Smooth muscle cell (in vitro differentiated cells): ENCODE measurements around the gene ECE2. TPM values are rescaled to one million over a fixed set of nuclear protein-coding genes. Genes with fewer than 3 reads are reported as not detected.

Experiments used
- DNase-seq: peaks from one replicate; lab custom pipeline; 2025; ENCODE audit not compliant: unreplicated experiment; lab: John Stamatoyannopoulos, UW
- H2AFZ ChIP-seq: fragments of 200-600 bp; sonication (generic); 2 replicates; pipeline ENCODE4 v1.6.0; 2016; ENCODE audit warnings: antibody characterized with exemption, low read depth, mild to moderate bottlenecking
- H3F3A ChIP-seq: fragments of 200-600 bp; sonication (generic); 2 replicates; pipeline ENCODE4 v1.6.0; 2017; ENCODE audit warnings: antibody characterized with exemption, low read depth
- H3K27ac ChIP-seq: fragments of 200-600 bp; sonication (generic); 2 replicates; pipeline ENCODE4 v1.5.1; 2016; ENCODE audit warnings: low read depth, mild to moderate bottlenecking
- H3K27me3 ChIP-seq: fragments of 200-600 bp; sonication (generic); 2 replicates; pipeline ENCODE4 v1.6.1; 2016; ENCODE audit warnings: low read depth, mild to moderate bottlenecking
- H3K36me3 ChIP-seq: fragments of 200-600 bp; sonication (generic); 2 replicates; pipeline ENCODE4 v1.5.1; 2016; ENCODE audit warnings: low read depth
- H3K4me1 ChIP-seq: fragments of 200-600 bp; sonication (generic); 2 replicates; pipeline ENCODE4 v1.5.1; 2016; ENCODE audit warnings: low read depth
- H3K4me2 ChIP-seq: fragments of 200-600 bp; sonication (generic); 2 replicates; pipeline ENCODE4 v1.6.0; 2016; ENCODE audit warnings: mild to moderate bottlenecking
- H3K4me3 ChIP-seq: fragments of 200-600 bp; sonication (generic); 2 replicates; pipeline ENCODE4 v1.5.1; 2016; ENCODE audit warnings: mild to moderate bottlenecking
- H3K79me2 ChIP-seq: fragments of 200-600 bp; sonication (generic); 2 replicates; pipeline ENCODE4 v1.6.0; 2016; ENCODE audit warnings: low read depth, mild to moderate bottlenecking
- H3K9ac ChIP-seq: fragments of 200-600 bp; sonication (generic); 2 replicates; pipeline ENCODE4 v1.6.0; 2016; ENCODE audit warnings: low read depth
- H3K9me3 ChIP-seq: fragments of 200-600 bp; sonication (generic); replicated peaks from 2 replicates; pipeline ENCODE4 v1.5.1; 2016; ENCODE audit warnings: low read depth
- H4K20me1 ChIP-seq: fragments of 200-600 bp; sonication (generic); 2 replicates; pipeline ENCODE4 v1.6.0; 2016; ENCODE audit warnings: low read depth
- WGBS: methylation state at CpG from one replicate; pipeline ENCODE4 v1.1.7; 2016; ENCODE audit warnings: low lambda C conversion rate; 5-methylcytosine and 5-hydroxymethylcytosine counted together
- polyA plus RNA-seq: library from polyadenylated mRNA; unstranded; fragments of >200 nt; fragmentation: Nextera tagmentation; extraction: Ambion mirVana; gene quantifications from 2 replicates; pipeline ENCODE4 v1.2.1, GENCODE V29; 2016
- total RNA-seq: library from RNA; depleted of rRNA; stranded (reverse); fragments of >200 nt; gene quantifications from 2 replicates; pipeline ENCODE4 v1.2.3, GENCODE V29; 2014
- TF ChIP-seq, protein P1 (sequence below): fragments of 200-600 bp; sonication (generic); IDR thresholded peaks from 2 replicates; pipeline ENCODE4 v1.5.1; 2017; ENCODE audit warnings: borderline replicate concordance, mild to moderate bottlenecking, antibody characterized with exemption; ENCODE audit not compliant: insufficient read depth, poor library complexity, severe bottlenecking

ECE2 gene
- total and polyA plus RNA-seq, 2 experiments from 2014 or later: not detected

- WGBS: 95% methylated on average over 23 of the region's 23 CpGs
- peaks cover 24% of the 10 kb centered on the region for H4K20me1 ChIP-seq
- H3K27me3 ChIP-seq: peaks cover 35% of the 10 kb centered on the region
Measured at GRCh38 chr3:184257083-184257915, 18.5 kb upstream of the ECE2 start.

DNA sequence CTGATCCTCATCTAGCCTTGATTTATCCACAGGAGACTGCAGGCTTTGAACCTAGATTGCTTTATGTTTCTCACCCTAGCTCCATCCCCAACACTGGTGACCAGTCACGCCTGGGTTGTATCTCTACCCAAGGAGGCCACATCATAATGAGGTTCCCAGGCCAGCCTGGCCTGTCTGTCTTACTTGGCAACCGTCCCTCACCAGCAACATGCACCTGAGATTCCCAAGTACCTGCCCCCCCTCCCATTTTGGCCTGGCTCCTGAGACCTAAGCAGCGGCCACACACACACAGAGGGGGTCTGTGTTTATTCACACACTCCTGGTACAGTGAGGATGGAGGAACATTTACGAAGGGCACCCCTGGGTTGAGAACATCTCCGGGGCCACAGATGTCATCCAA, 16.9 kb upstream of the ECE2 start:
- Histone ChIP-seq H3K4me1 (peaks cover 18% of the 10 kb centered on the region), H3K4me2 (no peak overlapping the region), H3K9ac (no peak overlapping the region), H3K4me3 (no peak overlapping the region), H3K27me3 (peaks cover 49% of the 10 kb centered on the region), H3K9me3 (no peaks in the 10 kb centered on the region), H3F3A (peaks cover 6% of the 10 kb centered on the region), H2AFZ (no peak overlapping the region), H3K27ac (no peak overlapping the region), H4K20me1 (peaks cover 23% of the 10 kb centered on the region), H3K36me3 (no peaks in the 10 kb centered on the region), H3K79me2 (no peaks in the 10 kb centered on the region)
- DNase-seq: no peak
- TF ChIP-seq, protein P1, sequence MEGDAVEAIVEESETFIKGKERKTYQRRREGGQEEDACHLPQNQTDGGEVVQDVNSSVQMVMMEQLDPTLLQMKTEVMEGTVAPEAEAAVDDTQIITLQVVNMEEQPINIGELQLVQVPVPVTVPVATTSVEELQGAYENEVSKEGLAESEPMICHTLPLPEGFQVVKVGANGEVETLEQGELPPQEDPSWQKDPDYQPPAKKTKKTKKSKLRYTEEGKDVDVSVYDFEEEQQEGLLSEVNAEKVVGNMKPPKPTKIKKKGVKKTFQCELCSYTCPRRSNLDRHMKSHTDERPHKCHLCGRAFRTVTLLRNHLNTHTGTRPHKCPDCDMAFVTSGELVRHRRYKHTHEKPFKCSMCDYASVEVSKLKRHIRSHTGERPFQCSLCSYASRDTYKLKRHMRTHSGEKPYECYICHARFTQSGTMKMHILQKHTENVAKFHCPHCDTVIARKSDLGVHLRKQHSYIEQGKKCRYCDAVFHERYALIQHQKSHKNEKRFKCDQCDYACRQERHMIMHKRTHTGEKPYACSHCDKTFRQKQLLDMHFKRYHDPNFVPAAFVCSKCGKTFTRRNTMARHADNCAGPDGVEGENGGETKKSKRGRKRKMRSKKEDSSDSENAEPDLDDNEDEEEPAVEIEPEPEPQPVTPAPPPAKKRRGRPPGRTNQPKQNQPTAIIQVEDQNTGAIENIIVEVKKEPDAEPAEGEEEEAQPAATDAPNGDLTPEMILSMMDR: no peak
- 85% methylated on average over 5 of the region's 5 CpGs for WGBS

More at GRCh38 chr3:184257083-184257915, 18.5 kb upstream of the ECE2 start:
- DNase-seq: no peak
- no peaks in the 10 kb centered on the region for H3K36me3 ChIP-seq
- TF ChIP-seq, protein P1: no peak
- H3K79me2 ChIP-seq: no peaks in the 10 kb centered on the region
- no peaks in the 10 kb centered on the region for H3K9me3 ChIP-seq
- no peak overlapping the region for H3K4me3 ChIP-seq
- no peak overlapping the region for H2AFZ ChIP-seq
- peaks cover 6% of the 10 kb centered on the region for H3F3A ChIP-seq
- H3K4me2 ChIP-seq: no peak overlapping the region
- peaks cover 16% of the 10 kb centered on the region for H3K4me1 ChIP-seq
- H3K9ac ChIP-seq: no peak overlapping the region
- H3K27ac ChIP-seq: no peak overlapping the region

DNA sequence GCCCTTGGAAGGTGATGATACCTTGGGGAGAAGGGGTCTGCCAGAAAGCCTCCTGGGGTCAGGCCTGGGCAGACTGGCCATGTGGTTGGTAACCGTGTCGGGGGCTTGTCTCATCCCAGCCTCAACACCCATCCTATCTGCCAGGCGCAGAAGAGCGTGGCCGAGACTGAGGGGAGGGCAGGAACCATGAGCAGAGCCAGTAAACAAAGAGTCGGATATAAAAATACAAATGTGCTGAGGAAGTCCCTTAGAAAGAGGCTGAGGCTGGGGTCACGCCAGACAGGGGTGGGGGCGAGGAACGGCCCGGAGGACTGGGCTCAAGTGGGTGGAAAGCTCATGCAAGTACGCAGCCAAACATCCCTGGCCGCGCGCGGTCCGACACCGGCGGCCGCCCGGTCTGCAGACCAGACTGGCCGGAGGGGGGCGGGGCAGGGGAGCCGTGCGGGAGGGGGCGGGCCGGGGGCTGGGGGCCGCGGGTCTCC, 16.4 kb upstream of the ECE2 start:
- H2AFZ ChIP-seq: no peak overlapping the region
- 22% methylated on average over 26 of the region's 28 CpGs for WGBS
- H3K36me3 ChIP-seq: no peaks in the 10 kb centered on the region
- H3K9ac ChIP-seq: no peak overlapping the region
- peak overlapping the region; percentile 18 for H3K4me3 ChIP-seq
- peaks cover 18% of the 10 kb centered on the region for H3K4me1 ChIP-seq
- peaks cover 52% of the 10 kb centered on the region for H3K27me3 ChIP-seq
- peaks cover 21% of the 10 kb centered on the region for H4K20me1 ChIP-seq
- no peak overlapping the region for H3K27ac ChIP-seq
- H3K9me3 ChIP-seq: no peaks in the 10 kb centered on the region
- no peak for DNase-seq
- TF ChIP-seq, protein P1: no peak
- H3K79me2 ChIP-seq: no peaks in the 10 kb centered on the region
- H3K4me2 ChIP-seq: peak overlapping the region; percentile 81
- peaks cover 6% of the 10 kb centered on the region for H3F3A ChIP-seq
